Measurements from ENCODE around the gene SLF2. TPM values are rescaled to one million over a fixed set of nuclear protein-coding genes. Genes with fewer than 3 reads are reported as not detected.

The SLF2 gene, protein sequence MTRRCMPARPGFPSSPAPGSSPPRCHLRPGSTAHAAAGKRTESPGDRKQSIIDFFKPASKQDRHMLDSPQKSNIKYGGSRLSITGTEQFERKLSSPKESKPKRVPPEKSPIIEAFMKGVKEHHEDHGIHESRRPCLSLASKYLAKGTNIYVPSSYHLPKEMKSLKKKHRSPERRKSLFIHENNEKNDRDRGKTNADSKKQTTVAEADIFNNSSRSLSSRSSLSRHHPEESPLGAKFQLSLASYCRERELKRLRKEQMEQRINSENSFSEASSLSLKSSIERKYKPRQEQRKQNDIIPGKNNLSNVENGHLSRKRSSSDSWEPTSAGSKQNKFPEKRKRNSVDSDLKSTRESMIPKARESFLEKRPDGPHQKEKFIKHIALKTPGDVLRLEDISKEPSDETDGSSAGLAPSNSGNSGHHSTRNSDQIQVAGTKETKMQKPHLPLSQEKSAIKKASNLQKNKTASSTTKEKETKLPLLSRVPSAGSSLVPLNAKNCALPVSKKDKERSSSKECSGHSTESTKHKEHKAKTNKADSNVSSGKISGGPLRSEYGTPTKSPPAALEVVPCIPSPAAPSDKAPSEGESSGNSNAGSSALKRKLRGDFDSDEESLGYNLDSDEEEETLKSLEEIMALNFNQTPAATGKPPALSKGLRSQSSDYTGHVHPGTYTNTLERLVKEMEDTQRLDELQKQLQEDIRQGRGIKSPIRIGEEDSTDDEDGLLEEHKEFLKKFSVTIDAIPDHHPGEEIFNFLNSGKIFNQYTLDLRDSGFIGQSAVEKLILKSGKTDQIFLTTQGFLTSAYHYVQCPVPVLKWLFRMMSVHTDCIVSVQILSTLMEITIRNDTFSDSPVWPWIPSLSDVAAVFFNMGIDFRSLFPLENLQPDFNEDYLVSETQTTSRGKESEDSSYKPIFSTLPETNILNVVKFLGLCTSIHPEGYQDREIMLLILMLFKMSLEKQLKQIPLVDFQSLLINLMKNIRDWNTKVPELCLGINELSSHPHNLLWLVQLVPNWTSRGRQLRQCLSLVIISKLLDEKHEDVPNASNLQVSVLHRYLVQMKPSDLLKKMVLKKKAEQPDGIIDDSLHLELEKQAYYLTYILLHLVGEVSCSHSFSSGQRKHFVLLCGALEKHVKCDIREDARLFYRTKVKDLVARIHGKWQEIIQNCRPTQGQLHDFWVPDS
- total RNA-seq, result 10 to 100 TPM; 24.2 to 35.4 (median 30.9) TPM
- 59.8 TPM for total RNA-seq (2013)

DNA sequence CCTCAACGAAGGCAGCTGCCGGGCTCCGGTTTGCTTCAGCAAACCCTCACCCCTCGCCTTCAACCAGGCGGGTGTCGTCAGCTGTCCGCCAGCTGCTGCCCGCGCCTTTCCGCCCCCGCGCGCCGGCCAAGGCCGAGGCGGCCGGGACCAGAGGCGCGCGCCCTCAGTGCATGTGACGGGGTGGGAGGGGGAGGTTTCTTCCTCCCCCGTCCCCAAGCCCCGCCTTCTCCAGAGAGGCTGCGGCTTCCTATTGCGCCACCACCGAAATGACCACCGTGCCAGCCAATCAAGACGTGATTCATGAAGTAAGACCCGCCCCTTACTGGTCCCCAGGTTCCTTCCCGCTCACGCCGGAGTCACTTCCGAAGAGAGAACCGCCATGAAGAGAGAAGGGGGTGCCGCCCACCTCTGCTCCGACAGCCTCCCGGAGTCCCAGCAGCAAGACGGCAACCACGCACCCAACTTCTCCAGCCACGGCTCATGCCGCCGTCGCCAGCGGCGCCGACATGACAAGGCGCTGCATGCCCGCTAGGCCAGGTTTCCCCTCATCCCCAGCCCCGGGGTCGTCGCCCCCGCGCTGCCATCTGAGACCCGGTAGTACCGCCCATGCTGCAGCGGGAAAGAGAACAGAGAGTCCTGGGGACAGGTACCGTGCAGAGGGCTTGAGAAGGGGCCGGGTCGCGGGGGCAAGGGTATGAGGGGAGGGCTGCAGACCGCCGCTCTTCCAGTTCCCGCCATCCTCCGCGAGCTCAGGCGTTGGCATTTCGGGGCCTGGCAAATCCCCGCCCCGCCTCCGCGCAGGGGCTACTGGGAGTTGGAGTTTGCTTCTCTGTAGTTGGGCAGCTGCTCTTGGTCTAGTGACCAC is at the start of gene SLF2:
Gene SLF2 (plus strand): TSS at position 359 of the 865 bp plus-strand sequence. CDS start 148 bp downstream, at position 507.
- Histone ChIP-seq H3K36me3 (ENCODE audit: control insufficient read depth, insufficient read depth, low read length) (peaks cover 15% of the 10 kb centered on the region), H3K4me3 (ENCODE audit: low read length) (peak within 1 kb of the TSS; percentile 64), H3K9me3 (ENCODE audit: control insufficient read depth, insufficient read depth, low read length) (no peaks in the 10 kb centered on the region), H3K4me1 (ENCODE audit: control insufficient read depth, insufficient read depth, low read length) (peaks cover 8% of the 10 kb centered on the region), H3K27ac (ENCODE audit: low read length) (peak within 1 kb of the TSS; percentile 75), H3K27me3 (ENCODE audit: control insufficient read depth, insufficient read depth, low read length) (no peaks in the 10 kb centered on the region)
- Mint-ChIP-seq H3K27ac (peak within 1 kb of the TSS; percentile 96), H3K9me3 (no peaks in the 10 kb centered on the region), H3K4me1 (peaks cover 28 to 43% of the 10 kb centered on the region in 2 donors), H3K36me3 (peaks cover 8% of the 10 kb centered on the region), H3K4me3 (peak within 1 kb of the TSS; percentile 98), H3K27me3 (ENCODE audit: low read depth in 2 of 2) (no peaks in the 10 kb centered on the region)
- peak; percentile 91 to 97 (median 92) for ATAC-seq
- DNase-seq, result peak; percentile 89 to 95
- under 1% methylated on average over 63 of the region's 71 CpGs for WGBS (ENCODE audit: insufficient coverage)
- intact Hi-C loops (cut with micrococcal nuclease), result loop anchor here (2.0 kb wide), 1 partner anchor 148 kb away; the partner anchor contains the start of gene KAZALD1
- TF ChIP-seq, protein P1, sequence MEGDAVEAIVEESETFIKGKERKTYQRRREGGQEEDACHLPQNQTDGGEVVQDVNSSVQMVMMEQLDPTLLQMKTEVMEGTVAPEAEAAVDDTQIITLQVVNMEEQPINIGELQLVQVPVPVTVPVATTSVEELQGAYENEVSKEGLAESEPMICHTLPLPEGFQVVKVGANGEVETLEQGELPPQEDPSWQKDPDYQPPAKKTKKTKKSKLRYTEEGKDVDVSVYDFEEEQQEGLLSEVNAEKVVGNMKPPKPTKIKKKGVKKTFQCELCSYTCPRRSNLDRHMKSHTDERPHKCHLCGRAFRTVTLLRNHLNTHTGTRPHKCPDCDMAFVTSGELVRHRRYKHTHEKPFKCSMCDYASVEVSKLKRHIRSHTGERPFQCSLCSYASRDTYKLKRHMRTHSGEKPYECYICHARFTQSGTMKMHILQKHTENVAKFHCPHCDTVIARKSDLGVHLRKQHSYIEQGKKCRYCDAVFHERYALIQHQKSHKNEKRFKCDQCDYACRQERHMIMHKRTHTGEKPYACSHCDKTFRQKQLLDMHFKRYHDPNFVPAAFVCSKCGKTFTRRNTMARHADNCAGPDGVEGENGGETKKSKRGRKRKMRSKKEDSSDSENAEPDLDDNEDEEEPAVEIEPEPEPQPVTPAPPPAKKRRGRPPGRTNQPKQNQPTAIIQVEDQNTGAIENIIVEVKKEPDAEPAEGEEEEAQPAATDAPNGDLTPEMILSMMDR (IDR thresholded peaks at IDR 0.05), result no peak

GRCh38 chr10:100863433-100863832 is 49.3 kb upstream of the SLF2 start:
- no peak overlapping the region for H3K27ac Mint-ChIP-seq

More at GRCh38 chr10:100863433-100863832, 49.3 kb upstream of the SLF2 start:
- intact Hi-C loops (cut with micrococcal nuclease), result no loop called here
- Mint-ChIP-seq H3K9me3 (no peaks in the 10 kb centered on the region), H3K27me3 (ENCODE audit: low read depth in 2 of 2) (peaks cover 36 to 39% of the 10 kb centered on the region in 2 donors), H3K4me1 (peaks cover 0 to 5% of the 10 kb centered on the region in 2 donors), H3K36me3 (no peaks in the 10 kb centered on the region), H3K4me3 (no peak overlapping the region)
- DNase-seq, result no peak
- Histone ChIP-seq H3K4me1 (ENCODE audit: control insufficient read depth, insufficient read depth, low read length) (no peaks in the 10 kb centered on the region), H3K4me3 (ENCODE audit: low read length) (no peak overlapping the region), H3K27ac (ENCODE audit: low read length) (no peak overlapping the region), H3K36me3 (ENCODE audit: control insufficient read depth, insufficient read depth, low read length) (no peaks in the 10 kb centered on the region), H3K27me3 (ENCODE audit: control insufficient read depth, insufficient read depth, low read length) (peaks cover 2% of the 10 kb centered on the region), H3K9me3 (ENCODE audit: control insufficient read depth, insufficient read depth, low read length) (no peaks in the 10 kb centered on the region)
- WGBS (ENCODE audit: insufficient coverage), result 87% methylated on average over 7 of the region's 7 CpGs
- TF ChIP-seq, protein P1 (IDR thresholded peaks at IDR 0.05), result no peak
- no peak for ATAC-seq
